ENCODE data around the gene CHST2. TPM values are rescaled to one million over a fixed set of nuclear protein-coding genes. Genes with fewer than 3 reads are reported as not detected.
A peak's percentile ranks its signal among the peaks of the same experiment; 100 is the strongest.

CHST2 gene
- polyA plus RNA-seq, 1 donor (not counting 4 experiments of a cell fraction or from before 2014, with no cell fraction given), result 1.6 TPM

DNA sequence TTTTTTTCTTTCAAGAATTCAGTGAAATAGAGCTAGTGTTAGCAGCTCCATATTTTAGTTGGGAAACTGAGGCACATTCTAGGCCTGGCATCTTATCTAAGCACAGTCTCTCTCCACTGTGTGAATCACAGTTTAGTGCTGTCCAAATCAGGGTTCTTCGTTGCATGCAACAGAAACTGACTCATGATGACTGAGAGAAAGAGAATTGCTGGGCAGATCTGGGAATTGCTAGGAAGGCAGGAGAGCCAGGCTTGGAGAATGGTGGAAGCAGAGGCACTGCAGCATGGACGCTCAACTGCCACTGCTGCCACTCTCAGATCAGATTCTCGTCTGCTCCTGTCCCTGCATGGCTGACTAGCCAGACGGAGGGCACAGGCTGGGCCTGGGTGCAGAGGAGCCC lies 40.7 kb upstream of the CHST2 start:
- Histone ChIP-seq H2AFZ (ENCODE audit: control insufficient read depth, low read length) (no peak overlapping the region), H3K9me1 (ENCODE audit: control insufficient read depth, extremely low read depth, insufficient read depth, low read length) (no peaks in the 10 kb centered on the region), H3K27me3 (ENCODE audit: control insufficient read depth, extremely low read depth, insufficient read depth, low read length) (no peaks in the 10 kb centered on the region), H3K4me3 (ENCODE audit: control insufficient read depth in 2 of 3, extremely low read depth in 1 of 3, insufficient read depth in 2 of 3, low read depth in 1 of 3, low read length in 3 of 3) (no peak overlapping the region), H3K4me1 (ENCODE audit: control insufficient read depth, extremely low read depth, insufficient read depth, low read length) (no peaks in the 10 kb centered on the region), H3K36me3 (ENCODE audit: control insufficient read depth in 2 of 2, extremely low read depth in 1 of 2, insufficient read depth in 2 of 2, low read length in 2 of 2) (no peaks in the 10 kb centered on the region), H3K27ac (ENCODE audit: control insufficient read depth, insufficient read depth, low read length) (no peak overlapping the region), H3K4me2 (ENCODE audit: control insufficient read depth, extremely low read depth, insufficient read depth, low read depth, low read length) (no peak overlapping the region), H4K20me1 (ENCODE audit: control insufficient read depth, extremely low read depth, insufficient read depth, low read length) (no peaks in the 10 kb centered on the region), H3K79me2 (ENCODE audit: control insufficient read depth, insufficient read depth, low read length) (no peaks in the 10 kb centered on the region), H3K9me3 (ENCODE audit: control insufficient read depth, low read depth, low read length) (no peaks in the 10 kb centered on the region), H3K9ac (ENCODE audit: control insufficient read depth, extremely low read depth, insufficient read depth, low read length) (no peak overlapping the region)
- dilution Hi-C loops (cut with MboI; ENCODE audit: extremely low pct_ligation_motif_present, low sequenced_read_pairs), result no loop called here
- FAIRE-seq (peak; percentile 36), DNase-seq (ENCODE audit: low read depth, low spot score) (no peak)
- TF ChIP-seq CTCF (optimal IDR thresholded peaks at IDR 0.05 in 1 of 3, IDR thresholded peaks at IDR 0.05 in 1 of 3, conservative IDR thresholded peaks at IDR 0.05 in 1 of 3; ENCODE audit: extremely low read depth in 1 of 3, insufficient read depth in 2 of 3, low read length in 3 of 3), result no peak
- TF ChIP-seq EZH2 (IDR thresholded peaks at IDR 0.05; ENCODE audit: low read length), result no peak

DNA sequence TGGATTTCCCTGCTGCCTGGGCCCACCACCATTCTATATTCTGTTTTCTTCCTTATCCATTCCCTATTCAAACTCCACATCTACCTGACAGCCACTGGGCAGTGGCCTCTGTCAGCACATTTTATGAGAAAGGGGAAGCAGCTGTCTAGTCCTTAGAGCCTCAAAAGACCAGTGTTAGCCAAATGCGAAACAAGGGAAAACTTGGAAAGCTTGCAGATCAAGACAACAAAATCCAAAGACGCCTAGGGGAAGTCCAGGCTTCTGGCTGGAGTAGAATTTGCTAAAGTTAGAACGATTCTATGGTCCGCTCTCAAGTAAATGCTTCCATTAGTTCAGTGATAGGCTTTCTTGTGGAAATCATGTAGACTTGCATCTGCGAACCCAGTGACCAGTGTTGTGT lies 39.4 kb upstream of the CHST2 start:
- H3K27ac ChIP-seq (ENCODE audit: control insufficient read depth, insufficient read depth, low read length), result no peak overlapping the region
- FAIRE-seq (no peak), DNase-seq (ENCODE audit: low read depth, low spot score) (no peak)
- dilution Hi-C loops (cut with MboI; ENCODE audit: extremely low pct_ligation_motif_present, low sequenced_read_pairs), result no loop called here
- no peaks in the 10 kb centered on the region for H3K9me3 ChIP-seq (ENCODE audit: control insufficient read depth, low read depth, low read length)
- H2AFZ ChIP-seq (ENCODE audit: control insufficient read depth, low read length), result no peak overlapping the region
- no peak for TF ChIP-seq EZH2 (IDR thresholded peaks at IDR 0.05; ENCODE audit: low read length)
- no peak for TF ChIP-seq CTCF (optimal IDR thresholded peaks at IDR 0.05 in 1 of 3, IDR thresholded peaks at IDR 0.05 in 1 of 3, conservative IDR thresholded peaks at IDR 0.05 in 1 of 3; ENCODE audit: extremely low read depth in 1 of 3, insufficient read depth in 2 of 3, low read length in 3 of 3)
- H3K9me1 ChIP-seq (ENCODE audit: control insufficient read depth, extremely low read depth, insufficient read depth, low read length), result no peaks in the 10 kb centered on the region
- no peaks in the 10 kb centered on the region for H3K4me1 ChIP-seq (ENCODE audit: control insufficient read depth, extremely low read depth, insufficient read depth, low read length)
- no peaks in the 10 kb centered on the region for H3K27me3 ChIP-seq (ENCODE audit: control insufficient read depth, extremely low read depth, insufficient read depth, low read length)
- no peaks in the 10 kb centered on the region for H3K36me3 ChIP-seq (ENCODE audit: control insufficient read depth in 2 of 2, extremely low read depth in 1 of 2, insufficient read depth in 2 of 2, low read length in 2 of 2)
- H3K9ac ChIP-seq (ENCODE audit: control insufficient read depth, extremely low read depth, insufficient read depth, low read length), result no peak overlapping the region
- H3K4me2 ChIP-seq (ENCODE audit: control insufficient read depth, extremely low read depth, insufficient read depth, low read depth, low read length), result no peak overlapping the region
- H4K20me1 ChIP-seq (ENCODE audit: control insufficient read depth, extremely low read depth, insufficient read depth, low read length), result no peaks in the 10 kb centered on the region
- no peak overlapping the region for H3K4me3 ChIP-seq (ENCODE audit: control insufficient read depth in 2 of 3, extremely low read depth in 1 of 3, insufficient read depth in 2 of 3, low read depth in 1 of 3, low read length in 3 of 3)
- H3K79me2 ChIP-seq (ENCODE audit: control insufficient read depth, insufficient read depth, low read length), result no peaks in the 10 kb centered on the region
